PC-9 (cell line): ENCODE data around the gene WRAP73.

ENCODE experiments used
- CTCF ChIP-seq: fragments of 200-600 bp; sonication (generic); conservative IDR thresholded peaks from 2 replicates; pipeline ENCODE4 v1.6.1; 2017; ENCODE audit warnings: mixed run types, antibody characterized with exemption, mild to moderate bottlenecking, moderate library complexity
- EZH2 ChIP-seq: fragments of 200-600 bp; sonication (generic); IDR thresholded peaks from 2 replicates; pipeline ENCODE4 v1.8.0; 2017; ENCODE audit warnings: antibody characterized with exemption, low read depth

GRCh38 chr1:3683197-3683596 lies 33.3 kb upstream of the WRAP73 start:
- no peak for TF ChIP-seq CTCF
- TF ChIP-seq EZH2, result no peak
